Measurements from ENCODE around the gene MDN1.
"Not testable (repeated sequence)": the region's sequence is repeated elsewhere in the genome, so short reads cannot be mapped to it uniquely, and the experiment has no call there.

Gene MDN1

DNA sequence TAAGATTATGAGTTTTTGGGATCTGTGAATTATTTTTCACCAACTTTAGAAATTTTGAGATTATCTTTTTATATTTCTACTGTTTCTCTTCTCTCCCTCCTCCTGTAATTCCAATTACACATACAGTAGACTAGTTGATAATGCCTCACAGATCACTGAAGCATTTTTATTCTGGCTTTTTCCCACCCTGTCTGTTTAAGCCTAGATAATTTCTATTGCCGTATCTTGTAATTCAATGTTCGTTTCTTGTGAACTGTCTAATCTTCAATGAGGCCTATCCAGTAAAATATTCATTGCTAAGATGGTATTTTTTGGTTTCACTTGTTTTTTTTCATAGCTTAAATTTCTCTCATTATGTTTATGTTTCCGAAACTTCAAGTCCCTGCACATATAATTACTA lies 12.0 kb downstream of the MDN1 start:
- no peak for DNase-seq

GRCh38 chr6:89805814-89806371 lies 13.7 kb downstream of the MDN1 start:
- DNase-seq: no peak

GRCh38 chr6:89803271-89803670 lies 16.3 kb downstream of the MDN1 start:
- no peak for DNase-seq

- DNase-seq: no peak
Measured at GRCh38 chr6:89799756-89800155, 19.8 kb downstream of the MDN1 start.

- DNase-seq: no peak
Measured at GRCh38 chr6:89799096-89799495, 20.5 kb downstream of the MDN1 start.

DNA sequence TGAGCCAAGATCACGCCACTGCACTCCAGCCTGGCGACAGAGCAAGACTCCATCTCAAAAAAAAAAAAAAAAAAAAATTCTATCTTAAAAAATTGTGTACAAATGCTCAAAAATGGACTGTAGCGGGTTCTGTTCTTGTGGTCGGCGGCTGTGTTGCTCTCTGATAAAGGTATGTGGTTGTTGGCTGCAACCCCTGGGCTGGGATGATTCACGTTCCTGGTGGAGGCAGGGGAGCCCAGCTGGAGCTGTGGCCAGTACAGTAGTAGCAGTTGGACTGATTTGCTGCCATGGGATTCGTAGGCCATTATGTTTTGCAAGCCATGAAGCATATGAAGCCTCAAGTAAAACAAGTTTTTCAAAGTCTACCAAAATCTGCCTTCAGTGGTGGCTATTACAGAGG lies 22.3 kb downstream of the MDN1 start:
- DNase-seq: no peak

DNA sequence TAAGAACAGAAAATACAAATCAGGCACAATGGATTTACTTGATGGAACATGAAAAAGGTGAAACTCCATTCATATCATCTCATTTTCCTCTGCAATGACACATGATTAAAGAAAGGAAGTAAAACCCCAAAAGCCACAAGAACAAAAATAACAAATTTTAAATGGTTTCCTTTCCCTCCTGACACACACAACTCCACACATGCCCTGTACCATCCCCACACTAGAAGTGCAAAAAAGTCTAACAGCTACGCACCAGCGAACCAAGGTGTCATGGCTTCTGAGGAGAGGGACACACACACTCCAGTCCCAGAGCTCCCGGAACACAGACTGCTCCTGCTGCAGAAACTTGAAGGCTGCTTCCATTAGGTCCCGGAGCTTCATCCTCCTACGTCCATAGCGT lies 25.3 kb downstream of the MDN1 start:
- no peak for DNase-seq

- DNase-seq: no peak
Measured at GRCh38 chr6:89793586-89793985, 26.0 kb downstream of the MDN1 start.

DNA sequence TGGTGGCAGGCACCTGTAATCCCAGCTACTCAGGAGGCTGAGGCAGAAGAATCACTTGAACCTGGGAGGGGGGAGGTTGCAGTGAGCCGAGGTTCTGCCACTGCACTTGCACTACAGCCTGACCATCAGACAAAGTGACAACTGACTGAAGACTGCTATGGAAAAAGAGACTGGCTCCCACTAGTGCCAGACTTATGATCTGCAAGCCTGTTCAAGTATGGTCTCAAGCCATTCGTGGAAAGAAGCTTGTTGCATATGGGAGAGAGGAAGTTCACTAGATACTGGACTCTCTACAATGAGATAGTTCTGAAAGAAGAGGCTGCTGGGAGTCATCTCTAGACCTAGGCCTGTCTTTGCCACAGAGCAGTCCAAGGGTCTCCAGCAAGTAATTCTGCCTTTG lies 26.7 kb downstream of the MDN1 start:
- DNase-seq: no peak

GRCh38 chr6:89790403-89790802 lies 29.2 kb downstream of the MDN1 start:
- no peak for DNase-seq

GRCh38 chr6:89789980-89790379 lies 29.6 kb downstream of the MDN1 start:
- no peak for DNase-seq

DNA sequence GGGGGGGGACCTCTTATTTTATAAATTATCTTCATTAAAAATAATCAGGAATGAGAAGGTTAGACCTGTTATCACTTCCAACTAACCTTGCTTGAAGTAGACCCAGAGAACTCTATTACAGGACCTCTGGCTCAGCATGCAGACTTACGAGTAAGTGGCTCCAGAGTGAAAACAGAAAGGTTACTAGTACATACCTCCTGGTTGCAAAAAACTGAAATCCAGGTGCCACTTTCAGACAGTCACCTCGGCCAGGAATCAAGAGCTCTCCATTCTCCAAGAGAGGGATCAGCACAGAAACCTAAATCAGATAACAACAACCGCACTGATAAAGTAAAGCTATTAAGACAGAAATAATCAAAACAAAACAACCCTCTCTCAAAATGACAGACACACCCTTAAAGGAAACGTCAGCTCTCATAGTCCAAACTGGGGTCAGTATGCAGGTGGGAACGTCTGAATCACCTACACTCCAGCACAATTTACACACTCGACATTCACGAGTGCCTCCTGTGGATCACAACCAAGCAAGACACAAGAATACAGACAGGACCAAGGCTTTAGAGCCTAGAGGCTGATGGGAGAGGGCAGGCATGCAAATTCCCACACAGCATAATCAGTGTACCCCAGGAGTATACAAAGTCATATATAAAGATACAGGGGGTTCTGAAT lies 31.8 kb downstream of the MDN1 start:
- DNase-seq: no peak

GRCh38 chr6:89786970-89787369 lies 32.6 kb downstream of the MDN1 start:
- no peak for DNase-seq

DNA sequence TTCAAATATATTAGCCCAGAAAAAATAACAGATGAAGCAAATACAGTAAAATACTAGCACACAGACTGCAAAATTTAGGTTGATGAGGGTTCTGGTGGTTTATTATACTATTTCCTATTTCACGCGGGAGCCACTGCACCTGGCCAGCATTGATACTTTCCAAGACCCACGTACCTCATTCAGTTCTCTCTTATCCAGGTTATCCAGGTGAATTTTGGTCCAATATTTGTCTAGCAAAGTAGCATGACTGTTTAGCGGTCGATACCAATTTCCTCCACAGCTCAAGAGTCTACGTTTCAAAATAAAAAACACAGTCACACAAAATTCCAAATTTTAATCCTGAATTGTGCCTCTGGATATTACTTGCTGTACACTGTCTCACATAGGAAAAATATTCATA lies 34.8 kb downstream of the MDN1 start:
- no peak for DNase-seq

- DNase-seq: not testable (repeated sequence)
Measured at GRCh38 chr6:89783293-89783692, 36.3 kb downstream of the MDN1 start.

GRCh38 chr6:89782222-89782621 lies 37.4 kb downstream of the MDN1 start:
- no peak for DNase-seq

GRCh38 chr6:89781070-89782034 lies 38.2 kb downstream of the MDN1 start:
- no peak for DNase-seq

GRCh38 chr6:89777455-89777854 lies 42.1 kb downstream of the MDN1 start:
- no peak for DNase-seq

GRCh38 chr6:89776583-89777233 lies 42.9 kb downstream of the MDN1 start:
- no peak for DNase-seq

- DNase-seq: no peak
Measured at GRCh38 chr6:89775150-89775549, 44.4 kb downstream of the MDN1 start.

DNA sequence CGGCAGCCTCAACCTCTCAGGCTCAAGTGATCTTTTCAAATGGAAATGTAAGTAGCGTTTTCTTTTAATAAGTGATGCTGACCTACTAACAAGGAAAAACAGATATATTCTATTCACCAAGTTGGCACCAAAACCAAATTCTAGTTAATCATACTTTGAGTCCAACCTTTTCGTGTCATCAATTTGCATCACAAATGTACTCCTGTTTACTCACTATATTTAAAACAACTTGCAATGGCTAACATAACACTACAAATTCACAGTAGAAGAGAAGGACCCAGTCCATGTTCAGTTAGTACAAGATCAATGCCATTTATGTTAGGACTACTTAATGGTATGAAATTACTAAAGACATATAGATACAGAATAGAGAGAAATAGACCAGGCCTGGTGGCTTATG lies 50.0 kb downstream of the MDN1 start:
- DNase-seq: no peak

GRCh38 chr6:89768324-89768723 lies 51.3 kb downstream of the MDN1 start:
- DNase-seq: no peak

- no peak for DNase-seq
Measured at GRCh38 chr6:89763550-89763949, 56.0 kb downstream of the MDN1 start.
